ENCODE data around the gene CDK14.

GRCh38 chr7:90624225-90624911 is 28.2 kb downstream of the CDK14 start:
- TF ChIP-seq POLR2A (IDR thresholded peaks at IDR 0.05), result no peak
- no peak for TF ChIP-seq CTCF (IDR thresholded peaks at IDR 0.05)
